Kidney epithelial cell (primary cell): ENCODE data around the gene OR51F2. TPM values are rescaled to one million over a fixed set of nuclear protein-coding genes. Genes with fewer than 3 reads are reported as not detected.
A peak's percentile ranks its signal among the peaks of the same experiment; 100 is the strongest.

Source experiments
- DNase-seq: peaks from one replicate; pipeline ENCODE4 v3.0.0-alpha.2; 2010; ENCODE audit warnings: low read depth
- H3K27me3 ChIP-seq: 2 replicates; pipeline ENCODE4 v1.6.0; 2011; ENCODE audit warnings: low read length; ENCODE audit not compliant: control insufficient read depth, insufficient read depth
- H3K36me3 ChIP-seq: 2 replicates; pipeline ENCODE4 v1.5.1; 2011; ENCODE audit warnings: low read length; ENCODE audit not compliant: control insufficient read depth, insufficient read depth
- H3K4me3 ChIP-seq: 2 replicates; pipeline ENCODE4 v1.5.1; 2011; ENCODE audit warnings: low read depth, mild to moderate bottlenecking, control low read depth, low read length
- total RNA-seq: library from RNA; depleted of rRNA; stranded (reverse); fragments of >200 nt; gene quantifications from 2 replicates; pipeline ENCODE4 v1.2.3, GENCODE V29; 2015
- TF ChIP-seq, protein P1 (sequence below): IDR thresholded peaks from 2 replicates; pipeline ENCODE4 v1.5.1; 2011; ENCODE audit warnings: mild to moderate bottlenecking, moderate library complexity, low read length, control low read depth, inconsistent platforms; ENCODE audit not compliant: insufficient read depth, poor library complexity, severe bottlenecking

The OR51F2 gene
- total RNA-seq, 1 donor from 2014 or later, result not detected

DNA sequence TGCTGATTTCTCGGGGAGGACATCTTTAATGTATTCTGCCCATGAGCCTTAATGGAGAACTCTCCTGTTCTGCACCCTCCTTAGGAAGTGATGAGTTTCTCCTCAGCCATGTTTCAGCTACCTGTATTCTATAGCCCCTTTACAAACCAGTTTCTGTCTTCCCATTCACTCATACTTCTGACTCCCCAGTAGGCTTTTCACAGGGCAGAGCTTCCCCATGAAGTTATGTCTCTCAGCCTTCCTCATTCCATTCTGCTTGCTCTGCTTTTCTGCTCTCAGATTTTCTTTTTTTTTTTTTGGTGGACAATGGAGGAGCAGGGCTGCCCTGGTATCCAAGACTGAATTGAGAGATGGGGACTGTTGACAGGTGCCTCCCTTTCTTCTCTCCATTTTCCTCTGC lies 12.6 kb upstream of the OR51F2 start:
- TF ChIP-seq, protein P1, sequence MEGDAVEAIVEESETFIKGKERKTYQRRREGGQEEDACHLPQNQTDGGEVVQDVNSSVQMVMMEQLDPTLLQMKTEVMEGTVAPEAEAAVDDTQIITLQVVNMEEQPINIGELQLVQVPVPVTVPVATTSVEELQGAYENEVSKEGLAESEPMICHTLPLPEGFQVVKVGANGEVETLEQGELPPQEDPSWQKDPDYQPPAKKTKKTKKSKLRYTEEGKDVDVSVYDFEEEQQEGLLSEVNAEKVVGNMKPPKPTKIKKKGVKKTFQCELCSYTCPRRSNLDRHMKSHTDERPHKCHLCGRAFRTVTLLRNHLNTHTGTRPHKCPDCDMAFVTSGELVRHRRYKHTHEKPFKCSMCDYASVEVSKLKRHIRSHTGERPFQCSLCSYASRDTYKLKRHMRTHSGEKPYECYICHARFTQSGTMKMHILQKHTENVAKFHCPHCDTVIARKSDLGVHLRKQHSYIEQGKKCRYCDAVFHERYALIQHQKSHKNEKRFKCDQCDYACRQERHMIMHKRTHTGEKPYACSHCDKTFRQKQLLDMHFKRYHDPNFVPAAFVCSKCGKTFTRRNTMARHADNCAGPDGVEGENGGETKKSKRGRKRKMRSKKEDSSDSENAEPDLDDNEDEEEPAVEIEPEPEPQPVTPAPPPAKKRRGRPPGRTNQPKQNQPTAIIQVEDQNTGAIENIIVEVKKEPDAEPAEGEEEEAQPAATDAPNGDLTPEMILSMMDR, result no peak
- no peak overlapping the region for H3K4me3 ChIP-seq
- H3K27me3 ChIP-seq, result no peaks in the 10 kb centered on the region
- H3K36me3 ChIP-seq, result no peaks in the 10 kb centered on the region
- DNase-seq, result no peak

DNA sequence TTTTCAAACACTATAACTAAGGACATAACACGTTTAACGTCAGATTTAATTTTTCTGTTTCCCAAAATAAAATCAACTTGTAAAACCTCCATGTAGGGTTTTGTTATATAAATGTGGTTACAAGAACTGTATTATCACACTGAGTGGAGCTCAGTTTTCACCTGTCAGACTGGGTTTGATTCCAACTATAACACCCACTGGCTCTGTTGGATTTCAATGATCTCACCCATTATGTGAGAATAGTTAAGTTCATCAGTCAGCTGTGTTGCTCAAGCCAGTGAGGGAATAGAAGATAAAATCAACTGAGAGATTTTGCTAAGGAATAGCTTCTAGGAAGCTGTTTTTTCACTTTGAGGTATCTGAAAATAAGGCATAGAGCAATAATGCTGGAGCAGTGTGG lies 11.9 kb upstream of the OR51F2 start:
- no peaks in the 10 kb centered on the region for H3K36me3 ChIP-seq
- H3K4me3 ChIP-seq, result no peak overlapping the region
- DNase-seq, result no peak
- no peaks in the 10 kb centered on the region for H3K27me3 ChIP-seq
- TF ChIP-seq, protein P1, result no peak

DNA sequence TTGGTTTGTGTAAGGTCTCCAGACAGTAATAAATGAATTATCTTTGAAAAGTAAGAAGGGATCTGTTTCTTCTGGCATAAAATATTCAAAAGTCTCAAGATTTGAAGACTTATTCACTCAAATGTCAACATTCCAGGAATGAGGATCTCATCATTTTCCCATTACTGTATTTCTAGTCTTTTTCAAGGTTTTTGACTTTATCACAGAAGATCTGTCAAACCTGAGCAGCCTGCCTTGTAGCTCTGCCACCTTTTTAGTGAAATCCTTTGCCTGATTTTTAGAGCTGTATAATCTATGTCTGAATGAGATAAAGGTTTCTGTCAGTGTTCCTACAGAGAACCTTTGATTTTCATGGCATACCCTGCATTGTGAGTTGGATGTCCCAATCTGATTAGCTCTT lies 4.0 kb downstream of the OR51F2 start:
- TF ChIP-seq, protein P1, result no peak
- no peaks in the 10 kb centered on the region for H3K27me3 ChIP-seq
- no peaks in the 10 kb centered on the region for H3K36me3 ChIP-seq
- H3K4me3 ChIP-seq, result no peak overlapping the region
- no peak for DNase-seq

DNA sequence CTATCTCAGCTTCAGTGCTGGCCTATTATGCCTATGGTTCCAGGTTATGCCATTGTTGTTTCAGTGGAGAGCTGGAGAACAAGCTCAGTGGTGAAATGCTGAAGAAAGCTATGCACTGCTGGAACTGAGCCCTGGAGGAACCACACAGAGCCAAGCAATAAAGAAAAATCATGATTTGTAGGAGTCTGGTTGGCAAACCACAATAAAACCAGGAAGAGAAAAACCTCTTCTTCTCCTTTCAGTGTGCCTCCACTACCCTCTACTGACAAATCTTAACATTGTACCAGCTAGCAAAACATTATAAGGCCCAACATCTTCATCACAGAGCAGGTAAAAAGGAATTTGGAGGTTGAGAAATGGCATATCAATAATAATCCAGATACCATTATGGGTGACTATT lies 5.3 kb downstream of the OR51F2 start:
- DNase-seq, result no peak

DNA sequence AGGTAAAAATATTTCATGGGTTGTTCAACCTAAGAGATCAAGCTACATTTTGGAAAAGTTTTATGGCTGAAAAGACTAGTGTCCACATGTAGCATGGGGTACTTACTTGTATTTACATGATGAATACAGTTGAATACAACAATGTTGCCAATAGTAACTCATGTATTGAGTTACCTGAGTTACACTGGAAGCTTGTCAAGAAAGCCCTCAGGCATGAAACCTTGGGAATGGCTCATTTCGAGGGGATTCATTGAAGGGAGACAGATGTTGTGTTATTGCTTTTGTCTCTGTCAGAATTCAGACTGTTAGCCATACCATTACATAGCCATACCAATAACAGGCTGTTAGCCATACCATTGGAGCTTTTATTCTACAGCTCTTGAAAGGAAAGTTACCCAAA lies 9.2 kb downstream of the OR51F2 start:
- Histone ChIP-seq H3K27me3 (no peaks in the 10 kb centered on the region), H3K4me3 (no peak overlapping the region), H3K36me3 (no peaks in the 10 kb centered on the region)
- TF ChIP-seq, protein P1, result no peak
- no peak for DNase-seq

More for the DNA sequence above, 5.3 kb downstream of the OR51F2 start:
- TF ChIP-seq, protein P1, result peak; percentile 9
- H3K36me3 ChIP-seq, result no peaks in the 10 kb centered on the region
- no peaks in the 10 kb centered on the region for H3K27me3 ChIP-seq
- H3K4me3 ChIP-seq, result no peak overlapping the region

DNA sequence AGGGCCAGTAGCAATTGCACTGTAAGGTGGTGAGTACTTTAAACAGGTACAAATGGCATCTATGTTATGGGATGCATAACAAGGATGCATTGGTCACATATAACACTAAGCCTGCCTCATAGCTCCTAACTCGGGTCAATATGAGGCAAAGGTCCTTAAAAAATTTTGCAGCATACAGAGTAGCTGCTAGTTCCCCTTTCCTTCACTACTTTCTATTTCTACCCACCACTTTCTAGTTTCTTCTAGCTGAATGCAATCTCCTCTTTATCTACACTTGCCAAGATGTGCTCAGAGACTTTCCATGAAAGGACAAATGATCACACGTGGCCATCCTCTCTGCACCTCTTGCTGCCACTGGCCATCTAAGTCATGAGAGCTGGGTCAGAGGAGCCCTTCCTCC lies 9.8 kb downstream of the OR51F2 start:
- H3K36me3 ChIP-seq, result no peaks in the 10 kb centered on the region
- TF ChIP-seq, protein P1, result no peak
- DNase-seq, result no peak
- H3K4me3 ChIP-seq, result no peak overlapping the region
- no peaks in the 10 kb centered on the region for H3K27me3 ChIP-seq
